Hepatocyte (in vitro differentiated cells): ENCODE data around the gene BCL10.

Experiments
- EZH2 ChIP-seq: fragments of 200-600 bp; sonication (generic); IDR thresholded peaks from 2 replicates; pipeline ENCODE4 v1.6.1; 2016; ENCODE audit warnings: antibody characterized with exemption, mild to moderate bottlenecking, borderline replicate concordance
- EZH2phosphoT487 ChIP-seq: fragments of 200-600 bp; sonication (generic); IDR thresholded peaks from one replicate; pipeline ENCODE4 v1.6.1; 2018; ENCODE audit warnings: antibody characterized with exemption, mild to moderate bottlenecking, low read depth, moderate library complexity; ENCODE audit not compliant: unreplicated experiment, severe bottlenecking
- TF ChIP-seq, protein P1 (sequence below): fragments of 200-600 bp; sonication (generic); IDR thresholded peaks from 2 replicates; pipeline ENCODE4 v1.5.1; 2016; ENCODE audit warnings: antibody characterized with exemption, mild to moderate bottlenecking; ENCODE audit not compliant: poor library complexity

DNA sequence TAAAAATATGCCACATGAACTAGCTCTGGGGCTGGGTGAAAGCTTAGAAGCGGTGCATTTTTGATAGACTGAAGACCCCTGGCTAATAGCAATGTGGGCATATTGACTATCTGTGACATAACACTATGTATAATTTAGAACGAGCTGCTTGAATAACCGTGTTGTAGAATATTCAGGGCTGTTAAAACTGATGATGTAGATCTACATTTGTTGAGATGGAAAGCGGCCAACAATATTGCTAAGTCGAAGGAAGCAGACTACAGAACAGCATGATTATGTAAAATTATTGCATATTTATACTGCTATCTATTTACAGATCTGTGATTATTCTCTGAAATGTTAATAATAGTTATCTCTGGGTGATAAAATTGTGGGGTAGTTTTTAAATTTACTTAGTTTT lies 41.1 kb upstream of the BCL10 start:
- TF ChIP-seq, protein P1, sequence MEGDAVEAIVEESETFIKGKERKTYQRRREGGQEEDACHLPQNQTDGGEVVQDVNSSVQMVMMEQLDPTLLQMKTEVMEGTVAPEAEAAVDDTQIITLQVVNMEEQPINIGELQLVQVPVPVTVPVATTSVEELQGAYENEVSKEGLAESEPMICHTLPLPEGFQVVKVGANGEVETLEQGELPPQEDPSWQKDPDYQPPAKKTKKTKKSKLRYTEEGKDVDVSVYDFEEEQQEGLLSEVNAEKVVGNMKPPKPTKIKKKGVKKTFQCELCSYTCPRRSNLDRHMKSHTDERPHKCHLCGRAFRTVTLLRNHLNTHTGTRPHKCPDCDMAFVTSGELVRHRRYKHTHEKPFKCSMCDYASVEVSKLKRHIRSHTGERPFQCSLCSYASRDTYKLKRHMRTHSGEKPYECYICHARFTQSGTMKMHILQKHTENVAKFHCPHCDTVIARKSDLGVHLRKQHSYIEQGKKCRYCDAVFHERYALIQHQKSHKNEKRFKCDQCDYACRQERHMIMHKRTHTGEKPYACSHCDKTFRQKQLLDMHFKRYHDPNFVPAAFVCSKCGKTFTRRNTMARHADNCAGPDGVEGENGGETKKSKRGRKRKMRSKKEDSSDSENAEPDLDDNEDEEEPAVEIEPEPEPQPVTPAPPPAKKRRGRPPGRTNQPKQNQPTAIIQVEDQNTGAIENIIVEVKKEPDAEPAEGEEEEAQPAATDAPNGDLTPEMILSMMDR, result no peak
- TF ChIP-seq EZH2 (no peak), EZH2phosphoT487 (no peak)
